K562 (cell line): ENCODE data around the gene SLCO2B1. TPM values are rescaled to one million over a fixed set of nuclear protein-coding genes. Genes with fewer than 3 reads are reported as not detected.

Source experiments
- ATAC-seq: fragments of 200-7000 bp; cut with Tn5 transposase; 3 replicates; pipeline ENCODE4 v1.9.1; 2020; ENCODE audit warnings: moderate library complexity
- BruUV-seq: library from RNA; stranded (reverse); fragments of 400-500 nt; replicated peaks from 2 replicates; lab custom pipeline; 2021; lab: Mats Ljungman, UMichigan
- CTCF ChIA-PET: fragments of 300-600 bp; formaldehyde crosslinking; extraction: SDS; loops from one replicate; lab custom pipeline; 2021; ENCODE audit warnings: low intra/inter-chr PET ratio; lab: Yijun Ruan, JAX
- POLR2A ChIA-PET: fragments of 300-600, 350-650 bp; sonication (Branson Sonifier 250); formaldehyde crosslinking; extraction: SDS; loops from one replicate; lab custom pipeline; 2021; ENCODE audit warnings: antibody characterized with exemption, inconsistent platforms; lab: Yijun Ruan, JAX
- DNase-seq, 4 experiments: peaks; one replicate each; pipeline versions ENCODE4 v3.0.0 to v3.0.0-alpha.2; 2011 to 2018; ENCODE audit warnings: low spot score in 3 of 4, mixed read lengths in 3 of 4; ENCODE audit errors: extremely low read depth in 1 of 4
- FAIRE-seq: peaks from 2 replicates; lab custom pipeline; 2011; peaks lifted over from hg19 to GRCh38; lab: Jason Lieb, UNC
- H2AFZ ChIP-seq: 2 replicates; pipeline ENCODE4 v1.6.0; 2011; ENCODE audit warnings: low read depth, low read length, control low read depth, inconsistent platforms
- H3K27ac ChIP-seq: fragments of 200-600 bp; 3 replicates; pipeline ENCODE4 v1.8.0; 2011; ENCODE audit warnings: low read depth, mild to moderate bottlenecking, control low read depth, inconsistent platforms, low read length, moderate library complexity, mixed read lengths; ENCODE audit errors: extremely low read depth
- H3K27me3 ChIP-seq, 2 experiments: fragments of 300-600 bp in 1 of 2; 2 replicates in 1 of 2; 3 replicates in 1 of 2; pipeline versions ENCODE4 v1.6.0 to v1.8.0; 2011; ENCODE audit warnings: inconsistent platforms in 2 of 2, low read length in 2 of 2, mild to moderate bottlenecking in 1 of 2, mixed read lengths in 1 of 2, moderate library complexity in 1 of 2; ENCODE audit not compliant: control insufficient read depth in 2 of 2, insufficient read depth in 2 of 2
- H3K36me3 ChIP-seq: fragments of 300-600 bp; 3 replicates; pipeline ENCODE4 v1.8.0; 2011; ENCODE audit warnings: mild to moderate bottlenecking, low read length, inconsistent platforms; ENCODE audit not compliant: control insufficient read depth, insufficient read depth
- H3K4me1 ChIP-seq, 2 experiments: fragments of 200-600 bp in 1 of 2; replicated peaks in 1 of 2; 2 replicates in 1 of 2; 3 replicates in 1 of 2; pipeline versions ENCODE4 v1.5.1 to v1.8.0; 2011; ENCODE audit warnings: inconsistent platforms in 2 of 2, low read length in 2 of 2, mild to moderate bottlenecking in 1 of 2, mixed read lengths in 1 of 2, moderate library complexity in 1 of 2; ENCODE audit not compliant: control insufficient read depth in 2 of 2, insufficient read depth in 2 of 2
- H3K4me2 ChIP-seq: 2 replicates; pipeline ENCODE4 v1.6.1; 2011; ENCODE audit warnings: low read length, control low read depth, inconsistent platforms, mixed read lengths; ENCODE audit not compliant: insufficient read depth
- H3K4me3 ChIP-seq: fragments of 200-600 bp; sonication (generic), shearing (Covaris generic); 2 replicates; pipeline ENCODE4 v1.5.1; 2016; ENCODE audit warnings: control low read depth, inconsistent platforms
- H3K79me2 ChIP-seq: fragments of 200-600 bp; 3 replicates; pipeline ENCODE4 v1.8.0; 2011; ENCODE audit warnings: low read length, inconsistent platforms; ENCODE audit not compliant: control insufficient read depth, insufficient read depth
- H3K9ac ChIP-seq, 2 experiments: 2 replicates each; pipeline versions ENCODE4 v1.6.0 to v1.6.1; 2011; ENCODE audit warnings: low read depth in 2 of 2, low read length in 2 of 2, control low read depth in 1 of 2, inconsistent platforms in 1 of 2, mild to moderate bottlenecking in 1 of 2, mixed read lengths in 1 of 2; ENCODE audit not compliant: insufficient read depth in 1 of 2
- H3K9me1 ChIP-seq: one replicate; pipeline ENCODE4 v1.6.0; 2011; ENCODE audit warnings: inconsistent platforms, mild to moderate bottlenecking, low read length, moderate library complexity; ENCODE audit not compliant: control insufficient read depth, insufficient read depth
- H3K9me3 ChIP-seq: replicated peaks from 2 replicates; pipeline ENCODE4 v1.5.1; 2011; ENCODE audit warnings: low read depth, low read length, inconsistent platforms; ENCODE audit not compliant: control insufficient read depth, insufficient read depth
- H4K20me1 ChIP-seq: replicated peaks from 2 replicates; pipeline ENCODE4 v1.6.1; 2011; ENCODE audit warnings: low read length, inconsistent platforms, mixed read lengths; ENCODE audit not compliant: control insufficient read depth, insufficient read depth
- ASH1L ChIP-seq: fragments of 450-650 bp; IDR thresholded peaks from 2 replicates; pipeline ENCODE4 v1.6.1; 2018; ENCODE audit warnings: borderline replicate concordance, mild to moderate bottlenecking, low read depth; ENCODE audit not compliant: partially characterized antibody
- ETV1 ChIP-seq: fragments of 450-650 bp; conservative IDR thresholded peaks from 2 replicates; pipeline ENCODE4 v1.6.1; 2016; ENCODE audit warnings: missing genetic modification characterization, control low read depth, low read depth, missing compliant biosample characterization
- LCOR ChIP-seq: sonication (generic); formaldehyde crosslinking; IDR thresholded peaks from 2 replicates; pipeline ENCODE4 v1.8.0; 2022; ENCODE audit warnings: mild to moderate bottlenecking, missing genetic modification reagents
- ZNF398 ChIP-seq: fragments of 250-450 bp; sonication (Bioruptor Pico); IDR thresholded peaks from 2 replicates; pipeline ENCODE4 v1.8.0; 2021; ENCODE audit warnings: moderate library complexity, mild to moderate bottlenecking, inconsistent platforms
- ZSCAN29 ChIP-seq: fragments of 450-650 bp; IDR thresholded peaks from 2 replicates; pipeline ENCODE4 v1.6.1; 2017
- WGBS: fragments of 100-300 bp; shearing (Covaris generic); methylation state at CpG from one replicate; pipeline ENCODE4 v1.1.6; 2016; ENCODE audit warnings: low coverage, mixed read lengths; ENCODE audit not compliant: insufficient coverage; ENCODE audit errors: missing lambda C conversion rate; 5-methylcytosine and 5-hydroxymethylcytosine counted together
- in situ Hi-C: fragments of 300-500 bp; cut with MboI; formaldehyde crosslinking; loops from 4 replicates; pipeline ENCODE4 v1.15.0; 2018; ENCODE audit warnings: inconsistent platforms, mixed read lengths
- intact Hi-C: fragments of 100-400 bp; cut with micrococcal nuclease; formaldehyde crosslinking; loops from 2 replicates; pipeline ENCODE4 v1.14.2; 2022
- polyA plus RNA-seq, 8 experiments: library from polyadenylated mRNA; depleted of rRNA in 4 of 8; stranded (reverse) in 5 of 8; unstranded in 3 of 8; fragments of >200 nt; fragmentation: Nextera tagmentation in 2 of 8; fragmentation: Illumina TruSeq in 1 of 8; extraction: Ambion mirVana in 2 of 8; extraction: Trizol in 1 of 8; gene quantifications; 2 replicates each; pipeline versions ENCODE4 v1.2.1 to v1.2.3, GENCODE V29; 2011 to 2014; ENCODE audit warnings: inconsistent platforms in 1 of 8, missing spikeins in 1 of 8
- total RNA-seq, 7 experiments: library from RNA; depleted of rRNA in 6 of 7; stranded (reverse); fragments of >200 nt in 6 of 7; fragmentation: Illumina TruSeq in 2 of 7; extraction: Trizol in 2 of 7; gene quantifications; 2 replicates each; pipeline versions ENCODE4 v1.2.1 to v1.2.3, GENCODE V29; 2011 to 2021; ENCODE audit warnings: low replicate concordance in 1 of 7
- TF ChIP-seq, protein P1 (sequence below): fragments of 250-450 bp; sonication (Bioruptor Pico); IDR thresholded peaks from 2 replicates; pipeline ENCODE4 v1.8.0; 2022; ENCODE audit warnings: inconsistent platforms
- TF ChIP-seq, protein P2 (sequence below), 2 experiments: fragments of 450-650 bp; IDR thresholded peaks; 2 replicates each; pipeline ENCODE4 v1.6.1; 2016

The SLCO2B1 gene
- total and polyA plus RNA-seq, 9 of the 15 experiments (the other 6 are each of a cell fraction or from before 2014, with no cell fraction given) = 0.70 to 14.7 (median 7.6) TPM

DNA sequence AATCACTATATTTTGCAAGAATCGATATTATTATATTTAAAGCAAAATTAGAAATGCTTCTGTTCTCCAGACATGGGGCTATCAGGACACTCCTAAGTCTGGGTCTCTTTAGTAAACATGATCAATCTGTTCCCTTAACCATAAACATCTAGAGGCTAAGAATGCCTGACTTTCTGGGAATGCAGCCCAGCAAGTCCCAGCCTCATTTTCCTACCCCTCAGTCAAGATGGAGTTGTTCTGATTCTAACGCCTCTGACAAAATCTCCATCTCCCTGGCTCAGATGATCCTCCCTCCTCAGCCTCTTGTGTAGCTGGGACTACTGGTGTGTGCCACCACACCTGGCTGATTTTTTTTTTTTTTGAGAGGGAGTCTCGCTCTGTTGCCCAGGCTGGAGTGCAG is 35.0 kb downstream of the SLCO2B1 start:
- no peaks in the 10 kb centered on the region for H3K9me3 ChIP-seq
- ChIA-PET POLR2A (interaction anchor here (0.6 kb wide), 1 partner anchor 162 kb away, joined by 3 read pairs; no protein-coding TSS in a partner anchor), CTCF (interaction anchor here (0.6 kb wide), 1 partner anchor 850 kb away, joined by 3 read pairs; no protein-coding TSS in a partner anchor)
- BruUV-seq = no TSS peak
- ATAC-seq = no peak
- in situ Hi-C loops = no loop called here
- no peak overlapping the region for H2AFZ ChIP-seq
- no peaks in the 10 kb centered on the region for H3K4me1 ChIP-seq
- TF ChIP-seq, protein P1, sequence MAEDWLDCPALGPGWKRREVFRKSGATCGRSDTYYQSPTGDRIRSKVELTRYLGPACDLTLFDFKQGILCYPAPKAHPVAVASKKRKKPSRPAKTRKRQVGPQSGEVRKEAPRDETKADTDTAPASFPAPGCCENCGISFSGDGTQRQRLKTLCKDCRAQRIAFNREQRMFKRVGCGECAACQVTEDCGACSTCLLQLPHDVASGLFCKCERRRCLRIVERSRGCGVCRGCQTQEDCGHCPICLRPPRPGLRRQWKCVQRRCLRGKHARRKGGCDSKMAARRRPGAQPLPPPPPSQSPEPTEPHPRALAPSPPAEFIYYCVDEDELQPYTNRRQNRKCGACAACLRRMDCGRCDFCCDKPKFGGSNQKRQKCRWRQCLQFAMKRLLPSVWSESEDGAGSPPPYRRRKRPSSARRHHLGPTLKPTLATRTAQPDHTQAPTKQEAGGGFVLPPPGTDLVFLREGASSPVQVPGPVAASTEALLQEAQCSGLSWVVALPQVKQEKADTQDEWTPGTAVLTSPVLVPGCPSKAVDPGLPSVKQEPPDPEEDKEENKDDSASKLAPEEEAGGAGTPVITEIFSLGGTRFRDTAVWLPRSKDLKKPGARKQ (CRISPR knock-in tag) = no peak
- TF ChIP-seq ZSCAN29 = no peak
- no peak for TF ChIP-seq LCOR (CRISPR knock-in tag)
- TF ChIP-seq, protein P2, sequence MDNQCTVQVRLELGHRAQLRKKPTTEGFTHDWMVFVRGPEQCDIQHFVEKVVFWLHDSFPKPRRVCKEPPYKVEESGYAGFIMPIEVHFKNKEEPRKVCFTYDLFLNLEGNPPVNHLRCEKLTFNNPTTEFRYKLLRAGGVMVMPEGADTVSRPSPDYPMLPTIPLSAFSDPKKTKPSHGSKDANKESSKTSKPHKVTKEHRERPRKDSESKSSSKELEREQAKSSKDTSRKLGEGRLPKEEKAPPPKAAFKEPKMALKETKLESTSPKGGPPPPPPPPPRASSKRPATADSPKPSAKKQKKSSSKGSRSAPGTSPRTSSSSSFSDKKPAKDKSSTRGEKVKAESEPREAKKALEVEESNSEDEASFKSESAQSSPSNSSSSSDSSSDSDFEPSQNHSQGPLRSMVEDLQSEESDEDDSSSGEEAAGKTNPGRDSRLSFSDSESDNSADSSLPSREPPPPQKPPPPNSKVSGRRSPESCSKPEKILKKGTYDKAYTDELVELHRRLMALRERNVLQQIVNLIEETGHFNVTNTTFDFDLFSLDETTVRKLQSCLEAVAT (IDR thresholded peaks at IDR 0.05) = no peak
- no peak for TF ChIP-seq ZNF398 (CRISPR knock-in tag)
- no peak for TF ChIP-seq ASH1L
- no peak for TF ChIP-seq ETV1 (tag)
- no peak overlapping the region for H3K27ac ChIP-seq
- no peaks in the 10 kb centered on the region for H4K20me1 ChIP-seq
- no peak overlapping the region for H3K9ac ChIP-seq
- no peak for FAIRE-seq
- no peaks in the 10 kb centered on the region for H3K9me1 ChIP-seq
- H3K27me3 ChIP-seq = no peaks in the 10 kb centered on the region; a peak in 1 of 5 replicates
- no peaks in the 10 kb centered on the region for H3K79me2 ChIP-seq
- no peak overlapping the region for H3K4me3 ChIP-seq
- no peak overlapping the region for H3K4me2 ChIP-seq
- no peaks in the 10 kb centered on the region for H3K36me3 ChIP-seq
- 31% methylated on average over 3 of the region's 3 CpGs for WGBS
- intact Hi-C loops = no loop called here
- DNase-seq = no peak
